HepG2 (cell line): ENCODE measurements around the gene CCDC178. TPM values are rescaled to one million over a fixed set of nuclear protein-coding genes. Genes with fewer than 3 reads are reported as not detected.

Experiments
- ATAC-seq: fragments of 200-7000 bp; cut with Tn5 transposase; 3 replicates; pipeline ENCODE4 v1.9.1; 2020; ENCODE audit warnings: mild to moderate bottlenecking, moderate library complexity
- BruUV-seq: library from RNA; stranded (reverse); fragments of 400-500 nt; replicated peaks from 2 replicates; lab custom pipeline; 2021; lab: Mats Ljungman, UMichigan
- CTCF ChIA-PET: fragments of 300-600 bp; formaldehyde crosslinking; extraction: SDS; loops from one replicate; lab custom pipeline; 2021; ENCODE audit warnings: low total read pairs, inconsistent platforms, low intra/inter-chr PET ratio; lab: Yijun Ruan, JAX
- POLR2A ChIA-PET: fragments of 350-600 bp; sonication (Branson Sonifier 250); formaldehyde crosslinking; loops from one replicate; lab custom pipeline; 2020; ENCODE audit warnings: antibody characterized with exemption, inconsistent platforms; lab: Yijun Ruan, JAX
- DNase-seq: peaks from one replicate; pipeline ENCODE4 v3.0.0-alpha.2; 2015; ENCODE audit warnings: low spot score
- FAIRE-seq: peaks from 3 replicates; lab custom pipeline; 2011; peaks lifted over from hg19 to GRCh38; lab: Jason Lieb, UNC
- H2AFZ ChIP-seq: one replicate; pipeline ENCODE4 v1.6.1; 2011; ENCODE audit warnings: low read length, inconsistent platforms
- H3K27ac ChIP-seq: fragments of 300-600 bp; 3 replicates; pipeline ENCODE4 v1.8.0; 2011; ENCODE audit warnings: mixed run types, mild to moderate bottlenecking, mixed read lengths, low read length, inconsistent platforms; ENCODE audit not compliant: insufficient read depth; ENCODE audit errors: extremely low read length
- H3K27me3 ChIP-seq, 2 experiments: fragments of 200-600 bp in 1 of 2; 2 replicates in 1 of 2; 3 replicates in 1 of 2; pipeline versions ENCODE4 v1.6.0 to v1.8.0; 2011; ENCODE audit warnings: low read length in 2 of 2, mild to moderate bottlenecking in 2 of 2, moderate library complexity in 2 of 2, inconsistent platforms in 1 of 2; ENCODE audit not compliant: insufficient read depth in 2 of 2, control insufficient read depth in 1 of 2
- H3K36me3 ChIP-seq, 2 experiments: fragments of 200-600 bp in 1 of 2; replicated peaks in 1 of 2; 2 replicates in 1 of 2; 3 replicates in 1 of 2; pipeline versions ENCODE4 v1.5.1 to v1.8.0; 2011; ENCODE audit warnings: low read length in 2 of 2, inconsistent platforms in 1 of 2; ENCODE audit not compliant: insufficient read depth in 2 of 2, control insufficient read depth in 1 of 2
- H3K4me1 ChIP-seq: 2 replicates; pipeline ENCODE4 v1.5.1; 2012; ENCODE audit warnings: low read length, inconsistent platforms; ENCODE audit not compliant: insufficient read depth
- H3K4me2 ChIP-seq: 2 replicates; pipeline ENCODE4 v1.6.0; 2011; ENCODE audit warnings: low read depth, low read length, inconsistent platforms
- H3K4me3 ChIP-seq, 3 experiments: fragments of 200-600 bp in 1 of 3; sonication (generic), shearing (Covaris generic) in 1 of 3; replicated peaks in 1 of 3; 2 replicates each; pipeline ENCODE4 v1.5.1; 2011 to 2016; ENCODE audit warnings: low read length in 3 of 3, inconsistent platforms in 2 of 3, low read depth in 2 of 3, mild to moderate bottlenecking in 2 of 3, control low read depth in 1 of 3, mixed read lengths in 1 of 3; ENCODE audit not compliant: insufficient read depth in 1 of 3
- H3K79me2 ChIP-seq: one replicate; pipeline ENCODE4 v1.6.1; 2011; ENCODE audit warnings: low read length, inconsistent platforms; ENCODE audit not compliant: insufficient read depth
- H3K9ac ChIP-seq: 2 replicates; pipeline ENCODE4 v1.6.0; 2011; ENCODE audit warnings: mild to moderate bottlenecking, low read depth, low read length, inconsistent platforms; ENCODE audit not compliant: insufficient read depth
- H3K9me3 ChIP-seq: 2 replicates; pipeline ENCODE4 v1.5.1; 2012; ENCODE audit warnings: mild to moderate bottlenecking, low read length
- H4K20me1 ChIP-seq: 2 replicates; pipeline ENCODE4 v1.6.0; 2011; ENCODE audit warnings: inconsistent platforms, mild to moderate bottlenecking, low read length, moderate library complexity; ENCODE audit not compliant: insufficient read depth
- ATF7 ChIP-seq, 2 experiments: fragments of 450-650 bp in 1 of 2; sonication (generic) in 1 of 2; formaldehyde crosslinking in 1 of 2; IDR thresholded peaks; 2 replicates each; pipeline versions ENCODE4 v1.4.0 to v1.6.1; 2016 to 2020; ENCODE audit warnings: antibody characterized with exemption in 1 of 2, mild to moderate bottlenecking in 1 of 2, missing genetic modification reagents in 1 of 2
- BCL6 ChIP-seq: IDR thresholded peaks from 2 replicates; pipeline ENCODE4 v1.6.1; 2016; ENCODE audit warnings: missing genetic modification reagents, missing compliant biosample characterization
- SP2 ChIP-seq: sonication (generic); formaldehyde crosslinking; IDR thresholded peaks from 2 replicates; pipeline ENCODE4 v1.5.1; 2020; ENCODE audit warnings: mild to moderate bottlenecking, missing genetic modification reagents
- WGBS: methylation state at CpG from one replicate; pipeline ENCODE4 v1.1.6; 2017; ENCODE audit warnings: low lambda C conversion rate; 5-methylcytosine and 5-hydroxymethylcytosine counted together
- in situ Hi-C: cut with HindIII; loops from 2 replicates; pipeline ENCODE4 v1.10.0; 2017; ENCODE audit warnings: low pct_unique_long_range_greater_than_20kb; ENCODE audit not compliant: extremely low pct_ligation_motif_present
- intact Hi-C: fragments of 100-400 bp; cut with micrococcal nuclease; formaldehyde crosslinking; loops from one replicate; pipeline ENCODE4 v1.10.0; 2022; ENCODE audit not compliant: unreplicated experiment
- polyA plus RNA-seq, 8 experiments: library from polyadenylated mRNA; depleted of rRNA in 3 of 8; stranded (reverse) in 7 of 8; unstranded in 1 of 8; fragments of >200 nt; fragmentation: Illumina TruSeq in 4 of 8; extraction: Trizol in 4 of 8; gene quantifications; 2 replicates each; pipeline versions ENCODE4 v1.2.1 to v1.2.3, GENCODE V29; 2011 to 2016; ENCODE audit warnings: low read depth in 4 of 8, missing spikeins in 1 of 8, mixed read lengths in 1 of 8; ENCODE audit not compliant: insufficient read depth in 1 of 8
- total RNA-seq, 5 experiments: library from RNA; depleted of rRNA; stranded (reverse); fragments of >200 nt; fragmentation: Illumina TruSeq; extraction: Trizol; gene quantifications; 2 replicates each; pipeline ENCODE4 v1.2.3, GENCODE V29; 2016; ENCODE audit warnings: low read depth in 1 of 5
- TF ChIP-seq, protein P1 (sequence below): IDR thresholded peaks from 2 replicates; pipeline ENCODE4 v1.6.1; 2012; ENCODE audit warnings: inconsistent platforms
- TF ChIP-seq, protein P2 (sequence below): IDR thresholded peaks from 2 replicates; pipeline ENCODE4 v1.6.1; 2016; ENCODE audit warnings: control low read depth
- TF ChIP-seq, protein P3 (sequence below): sonication (generic); formaldehyde crosslinking; IDR thresholded peaks from 2 replicates; pipeline ENCODE4 v1.4.0; 2020; ENCODE audit warnings: missing genetic modification reagents, borderline replicate concordance
- TF ChIP-seq, protein P4 (sequence below): sonication (generic); IDR thresholded peaks from 2 replicates; pipeline ENCODE4 v1.6.1; 2016; ENCODE audit warnings: low read depth, borderline replicate concordance

CCDC178 gene
- total and polyA plus RNA-seq, 2 of the 13 experiments (the other 11 are each of a cell fraction or from before 2014, with no cell fraction given): not detected

DNA sequence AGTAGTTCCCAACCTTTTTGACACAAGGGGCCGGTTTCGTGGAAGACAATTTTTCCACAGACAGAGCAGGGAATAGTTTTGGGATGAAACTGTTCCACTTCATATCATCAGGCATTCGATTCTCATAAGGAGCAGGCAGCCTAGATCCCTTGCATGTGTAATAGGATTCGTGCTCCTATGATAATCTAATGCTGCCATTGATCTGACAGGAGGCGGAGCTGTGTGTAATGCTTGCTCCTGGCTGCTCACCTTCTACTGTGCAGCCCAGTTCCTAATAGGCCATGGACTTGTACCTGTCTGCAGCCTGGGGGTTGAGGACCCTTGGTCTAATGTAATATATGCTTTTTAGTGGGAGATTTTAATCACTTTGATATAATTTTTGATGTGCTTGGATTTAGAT, 479.0 kb downstream of the CCDC178 start:
- in situ Hi-C loops (no loop called here), intact Hi-C loops (no loop called here)
- Histone ChIP-seq H3K27ac (no peak overlapping the region), H3K36me3 (no peaks in the 10 kb centered on the region), H3K79me2 (no peaks in the 10 kb centered on the region), H3K9ac (no peak overlapping the region), H3K27me3 (no peaks in the 10 kb centered on the region), H3K4me2 (no peak overlapping the region), H3K9me3 (no peaks in the 10 kb centered on the region), H2AFZ (no peak overlapping the region), H3K4me3 (no peak overlapping the region), H3K4me1 (no peaks in the 10 kb centered on the region), H4K20me1 (no peaks in the 10 kb centered on the region)
- DNase-seq: no peak
- POLR2A ChIA-PET: no interaction called here
- TF ChIP-seq, protein P1, sequence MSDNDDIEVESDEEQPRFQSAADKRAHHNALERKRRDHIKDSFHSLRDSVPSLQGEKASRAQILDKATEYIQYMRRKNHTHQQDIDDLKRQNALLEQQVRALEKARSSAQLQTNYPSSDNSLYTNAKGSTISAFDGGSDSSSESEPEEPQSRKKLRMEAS: no peak
- 46% methylated on average over 5 of the region's 5 CpGs for WGBS
- CTCF ChIA-PET: no interaction called here
- BruUV-seq: no TSS peak
- ATAC-seq: no peak
- no peak for FAIRE-seq

DNA sequence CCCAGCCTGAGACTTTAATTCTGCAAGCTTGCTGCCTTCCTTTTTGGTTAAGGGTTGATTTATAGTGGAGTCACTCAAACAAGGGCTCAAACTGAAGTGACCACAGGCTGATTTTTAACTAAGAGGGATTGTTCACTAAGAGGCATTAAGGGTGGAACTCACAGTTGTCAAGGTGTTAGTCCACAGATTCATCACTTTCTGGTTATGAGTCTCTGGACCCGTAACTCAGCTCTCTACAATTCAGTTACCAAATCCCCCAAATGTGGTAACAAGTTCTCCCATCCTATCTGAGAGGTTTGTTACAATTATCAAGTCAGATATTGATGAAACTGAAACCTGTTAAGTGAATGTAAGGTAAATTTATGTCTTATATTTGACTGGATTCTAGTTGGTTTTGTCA, 481.8 kb downstream of the CCDC178 start:
- FAIRE-seq: no peak
- no peaks in the 10 kb centered on the region for H3K36me3 ChIP-seq
- TF ChIP-seq, protein P2, sequence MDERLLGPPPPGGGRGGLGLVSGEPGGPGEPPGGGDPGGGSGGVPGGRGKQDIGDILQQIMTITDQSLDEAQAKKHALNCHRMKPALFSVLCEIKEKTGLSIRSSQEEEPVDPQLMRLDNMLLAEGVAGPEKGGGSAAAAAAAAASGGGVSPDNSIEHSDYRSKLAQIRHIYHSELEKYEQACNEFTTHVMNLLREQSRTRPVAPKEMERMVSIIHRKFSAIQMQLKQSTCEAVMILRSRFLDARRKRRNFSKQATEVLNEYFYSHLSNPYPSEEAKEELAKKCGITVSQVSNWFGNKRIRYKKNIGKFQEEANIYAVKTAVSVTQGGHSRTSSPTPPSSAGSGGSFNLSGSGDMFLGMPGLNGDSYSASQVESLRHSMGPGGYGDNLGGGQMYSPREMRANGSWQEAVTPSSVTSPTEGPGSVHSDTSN (CRISPR knock-in tag): no peak
- TF ChIP-seq, protein P3, sequence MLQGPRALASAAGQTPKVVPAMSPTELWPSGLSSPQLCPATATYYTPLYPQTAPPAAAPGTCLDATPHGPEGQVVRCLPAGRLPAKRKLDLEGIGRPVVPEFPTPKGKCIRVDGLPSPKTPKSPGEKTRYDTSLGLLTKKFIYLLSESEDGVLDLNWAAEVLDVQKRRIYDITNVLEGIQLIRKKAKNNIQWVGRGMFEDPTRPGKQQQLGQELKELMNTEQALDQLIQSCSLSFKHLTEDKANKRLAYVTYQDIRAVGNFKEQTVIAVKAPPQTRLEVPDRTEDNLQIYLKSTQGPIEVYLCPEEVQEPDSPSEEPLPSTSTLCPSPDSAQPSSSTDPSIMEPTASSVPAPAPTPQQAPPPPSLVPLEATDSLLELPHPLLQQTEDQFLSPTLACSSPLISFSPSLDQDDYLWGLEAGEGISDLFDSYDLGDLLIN (CRISPR knock-in tag): no peak
- TF ChIP-seq, protein P4, sequence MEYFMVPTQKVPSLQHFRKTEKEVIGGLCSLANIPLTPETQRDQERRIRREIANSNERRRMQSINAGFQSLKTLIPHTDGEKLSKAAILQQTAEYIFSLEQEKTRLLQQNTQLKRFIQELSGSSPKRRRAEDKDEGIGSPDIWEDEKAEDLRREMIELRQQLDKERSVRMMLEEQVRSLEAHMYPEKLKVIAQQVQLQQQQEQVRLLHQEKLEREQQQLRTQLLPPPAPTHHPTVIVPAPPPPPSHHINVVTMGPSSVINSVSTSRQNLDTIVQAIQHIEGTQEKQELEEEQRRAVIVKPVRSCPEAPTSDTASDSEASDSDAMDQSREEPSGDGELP: no peak
- TF ChIP-seq ATF7 (IDR thresholded peaks at IDR 0.05): no peak
- TF ChIP-seq ATF7 (CRISPR knock-in tag; IDR thresholded peaks at IDR 0.05): no peak
- TF ChIP-seq SP2 (CRISPR knock-in tag): no peak
- no peak for TF ChIP-seq BCL6
- H3K9me3 ChIP-seq: no peaks in the 10 kb centered on the region
- H3K4me1 ChIP-seq: no peaks in the 10 kb centered on the region
- ATAC-seq: no peak
- intact Hi-C loops: no loop called here
- in situ Hi-C loops: no loop called here
- H4K20me1 ChIP-seq: no peaks in the 10 kb centered on the region
- 0% methylated on average over 1 of the region's 1 CpG for WGBS
- no TSS peak for BruUV-seq
- POLR2A ChIA-PET: no interaction called here
- no peak overlapping the region for H3K4me2 ChIP-seq
- H3K27ac ChIP-seq: no peak overlapping the region
- H3K9ac ChIP-seq: no peak overlapping the region
- no peaks in the 10 kb centered on the region for H3K79me2 ChIP-seq
- no peak overlapping the region for H2AFZ ChIP-seq
- H3K27me3 ChIP-seq: no peaks in the 10 kb centered on the region
- no peak overlapping the region for H3K4me3 ChIP-seq
- CTCF ChIA-PET: no interaction called here
- no peak for DNase-seq
